ENCODE measurements around the gene DISC1.

- TF ChIP-seq, protein P1, sequence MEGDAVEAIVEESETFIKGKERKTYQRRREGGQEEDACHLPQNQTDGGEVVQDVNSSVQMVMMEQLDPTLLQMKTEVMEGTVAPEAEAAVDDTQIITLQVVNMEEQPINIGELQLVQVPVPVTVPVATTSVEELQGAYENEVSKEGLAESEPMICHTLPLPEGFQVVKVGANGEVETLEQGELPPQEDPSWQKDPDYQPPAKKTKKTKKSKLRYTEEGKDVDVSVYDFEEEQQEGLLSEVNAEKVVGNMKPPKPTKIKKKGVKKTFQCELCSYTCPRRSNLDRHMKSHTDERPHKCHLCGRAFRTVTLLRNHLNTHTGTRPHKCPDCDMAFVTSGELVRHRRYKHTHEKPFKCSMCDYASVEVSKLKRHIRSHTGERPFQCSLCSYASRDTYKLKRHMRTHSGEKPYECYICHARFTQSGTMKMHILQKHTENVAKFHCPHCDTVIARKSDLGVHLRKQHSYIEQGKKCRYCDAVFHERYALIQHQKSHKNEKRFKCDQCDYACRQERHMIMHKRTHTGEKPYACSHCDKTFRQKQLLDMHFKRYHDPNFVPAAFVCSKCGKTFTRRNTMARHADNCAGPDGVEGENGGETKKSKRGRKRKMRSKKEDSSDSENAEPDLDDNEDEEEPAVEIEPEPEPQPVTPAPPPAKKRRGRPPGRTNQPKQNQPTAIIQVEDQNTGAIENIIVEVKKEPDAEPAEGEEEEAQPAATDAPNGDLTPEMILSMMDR (conservative IDR thresholded peaks at IDR 0.05), result no peak
- TF ChIP-seq ZFX (IDR thresholded peaks at IDR 0.05), result no peak
These were observed 302.7 kb downstream of the DISC1 start for GRCh38 chr1:231929311-231929710.
